ENCODE results near the gene TMEM52B.

The TMEM52B gene

GRCh38 chr12:10140001-10140400 lies 38.8 kb upstream of the TMEM52B start:
- peak; percentile 75 for DNase-seq (ENCODE audit: low read depth)
- peak; percentile 39 for TF ChIP-seq CTCF (IDR thresholded peaks at IDR 0.05; ENCODE audit: low read length, missing control alignments)
- no peak overlapping the region for H3K4me3 ChIP-seq (replicated peaks; ENCODE audit: low read depth, low read length)

DNA sequence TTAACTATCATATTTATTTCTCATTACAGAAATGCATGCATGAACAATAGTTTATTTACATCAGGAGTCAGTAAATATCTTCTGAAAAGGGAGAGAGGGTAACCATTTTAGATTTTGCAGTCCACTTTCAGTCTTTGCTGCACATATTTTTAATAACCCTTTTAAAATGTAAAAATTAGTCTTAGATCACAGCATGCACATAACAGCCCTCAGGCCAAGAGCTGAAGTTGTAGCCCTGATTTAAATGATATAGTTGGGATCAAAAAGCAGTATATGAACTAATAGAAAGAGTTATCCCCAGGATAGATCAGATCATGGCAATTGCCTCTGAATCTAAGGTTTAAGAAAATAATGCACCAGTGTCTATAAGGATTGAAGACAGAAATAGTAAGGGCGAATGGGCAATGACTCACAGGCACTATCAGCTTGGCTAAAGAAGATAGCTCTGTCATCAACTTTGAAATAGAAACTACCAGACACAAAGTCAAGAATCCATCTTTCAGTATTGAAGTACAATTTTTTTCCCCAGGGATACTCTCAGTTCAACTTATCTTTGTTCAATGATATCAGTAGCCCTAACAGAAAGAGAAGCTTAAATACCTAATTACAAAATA lies 35.7 kb upstream of the TMEM52B start:
- TF ChIP-seq CTCF (IDR thresholded peaks at IDR 0.05; ENCODE audit: low read length, missing control alignments): no peak
- H3K4me3 ChIP-seq (replicated peaks; ENCODE audit: low read depth, low read length): no peak overlapping the region
- DNase-seq (ENCODE audit: low read depth): no peak

DNA sequence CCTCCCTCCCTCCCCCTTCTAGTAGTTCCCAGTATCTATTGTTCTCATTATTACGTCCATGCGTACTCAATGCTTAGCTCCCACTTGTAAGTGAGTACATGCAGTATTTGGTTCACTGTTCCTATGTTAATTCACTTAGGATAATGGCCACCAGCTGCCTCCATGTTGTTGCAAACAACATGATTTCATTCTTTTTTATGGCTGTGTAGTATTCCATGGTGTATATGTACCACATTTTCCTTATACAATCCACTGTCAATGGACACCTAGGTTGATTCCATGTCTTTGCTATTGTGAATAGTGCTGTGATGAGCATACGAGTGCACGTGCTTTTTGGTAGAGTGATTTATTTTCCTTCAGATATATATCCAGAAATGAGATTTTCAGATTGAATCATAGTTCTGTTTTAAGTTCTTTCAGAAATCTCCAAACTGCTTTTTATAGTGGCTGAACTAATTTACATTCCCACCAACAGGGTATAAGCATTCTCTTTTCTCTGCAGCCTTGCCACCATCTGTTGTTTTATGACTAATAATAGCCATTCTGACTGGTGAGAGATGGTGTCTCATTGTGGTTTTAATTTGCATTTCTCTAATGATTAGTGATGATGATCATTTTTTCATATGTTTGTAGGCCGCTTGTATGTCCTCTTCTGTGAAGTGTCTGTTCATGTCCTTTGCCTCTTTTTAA lies 31.0 kb upstream of the TMEM52B start:
- no peak overlapping the region for H3K4me3 ChIP-seq (replicated peaks; ENCODE audit: low read depth, low read length)
- DNase-seq (ENCODE audit: low read depth): no peak
- no peak for TF ChIP-seq CTCF (IDR thresholded peaks at IDR 0.05; ENCODE audit: low read length, missing control alignments)

GRCh38 chr12:10151621-10152020 lies 27.2 kb upstream of the TMEM52B start:
- TF ChIP-seq CTCF (IDR thresholded peaks at IDR 0.05; ENCODE audit: low read length, missing control alignments): no peak
- no peak for DNase-seq (ENCODE audit: low read depth)
- H3K4me3 ChIP-seq (replicated peaks; ENCODE audit: low read depth, low read length): no peak overlapping the region

- DNase-seq (ENCODE audit: low read depth): peak; percentile 73
- peak; percentile 72 for TF ChIP-seq CTCF (IDR thresholded peaks at IDR 0.05; ENCODE audit: low read length, missing control alignments)
- peak overlapping the region; percentile 59 for H3K4me3 ChIP-seq (replicated peaks; ENCODE audit: low read depth, low read length)
Measured at GRCh38 chr12:10153271-10154144, 25.3 kb upstream of the TMEM52B start.

- no peak for DNase-seq (ENCODE audit: low read depth)
- TF ChIP-seq CTCF (IDR thresholded peaks at IDR 0.05; ENCODE audit: low read length, missing control alignments): no peak
Measured at GRCh38 chr12:10154145-10154496, 24.7 kb upstream of the TMEM52B start.

More at GRCh38 chr12:10154145-10154496, 24.7 kb upstream of the TMEM52B start:
- peak overlapping the region; percentile 59 for H3K4me3 ChIP-seq (replicated peaks; ENCODE audit: low read depth, low read length)
